Activated CD4-positive, alpha-beta T cell treated with anti-CD3 and anti-CD28 coated beads, Interleukin-2, amount 10 ng/mL, durations not matched to agents 7 days and 5 days (primary cell): ENCODE measurements around the gene DNAJA1. TPM values are rescaled to one million over a fixed set of nuclear protein-coding genes. Genes with fewer than 3 reads are reported as not detected.
"Not testable (repeated sequence)": the region's sequence is repeated elsewhere in the genome, so short reads cannot be mapped to it uniquely, and the experiment has no call there.

Experiments used
- CTCF ChIA-PET: fragments of 350-600 bp; sonication (Branson Sonifier 250); formaldehyde crosslinking; loops from one replicate; lab custom pipeline; 2021; ENCODE audit warnings: antibody characterized with exemption; lab: Charles Lee
- POLR2A ChIA-PET: fragments of 350-600 bp; sonication (Branson Sonifier 250); formaldehyde crosslinking; loops from one replicate; lab custom pipeline; 2021; ENCODE audit warnings: antibody characterized with exemption; lab: Charles Lee
- DNase-seq: peaks from one replicate; pipeline ENCODE4 v3.0.0-alpha.2; 2020
- H3K27ac Mint-ChIP-seq: one replicate; pipeline ENCODE4 v1.8.0; 2021; ENCODE audit warnings: mild to moderate bottlenecking, moderate library complexity, mixed read lengths
- H3K27me3 Mint-ChIP-seq: one replicate; pipeline ENCODE4 v1.8.0; 2021; ENCODE audit warnings: mixed read lengths
- H3K36me3 Mint-ChIP-seq: one replicate; pipeline ENCODE4 v1.8.0; 2021; ENCODE audit warnings: low read depth, mixed read lengths
- H3K4me1 Mint-ChIP-seq: one replicate; pipeline ENCODE4 v1.8.0; 2021; ENCODE audit warnings: mixed read lengths
- H3K4me3 Mint-ChIP-seq: one replicate; pipeline ENCODE4 v1.8.0; 2021; ENCODE audit warnings: mild to moderate bottlenecking, moderate library complexity, mixed read lengths
- H3K9me3 Mint-ChIP-seq: one replicate; pipeline ENCODE4 v1.8.0; 2021; ENCODE audit warnings: mixed read lengths
- total RNA-seq, 2 experiments: library from RNA; stranded (reverse); gene quantifications; one replicate each; pipeline ENCODE4 v1.2.3, GENCODE V29; 2021

DNAJA1 gene
- 100 to 1,000 TPM; 159 to 180 TPM for total RNA-seq

DNA sequence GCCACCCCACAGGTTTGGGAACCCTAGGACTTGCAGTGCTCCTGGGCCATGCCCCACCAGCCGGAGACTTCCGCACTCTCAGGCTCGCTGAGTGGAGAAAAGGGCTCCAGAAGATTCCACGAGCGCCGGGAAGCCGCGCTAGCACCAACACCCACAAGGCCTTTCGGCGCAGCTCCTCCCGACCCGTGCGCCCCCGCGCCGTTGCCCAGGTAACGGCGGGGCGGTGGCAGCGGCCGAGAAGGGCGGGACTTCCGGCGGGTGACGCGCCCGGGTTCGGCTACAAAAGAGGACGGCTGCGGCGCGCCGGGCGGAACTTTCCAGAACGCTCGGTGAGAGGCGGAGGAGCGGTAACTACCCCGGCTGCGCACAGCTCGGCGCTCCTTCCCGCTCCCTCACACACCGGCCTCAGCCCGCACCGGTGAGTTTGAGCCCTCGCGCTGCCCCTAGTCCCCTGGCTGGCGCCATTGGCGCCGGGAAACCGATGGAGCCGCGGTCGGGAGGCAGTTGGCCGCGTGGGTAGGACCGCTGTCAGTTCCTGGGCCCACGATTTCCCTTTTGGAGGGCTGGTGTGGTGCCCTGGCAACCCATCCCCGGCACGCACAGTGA, at the start of gene DNAJA1:
Gene DNAJA1, plus strand, starts transcription at position 308 of the 606 bp plus-strand sequence. CDS start 1,212 bp downstream, outside the sequence.
- ChIA-PET CTCF (interaction anchor here (0.6 to 1.6 kb wide), 6 partner anchors 9 to 239 kb away, joined by 3 to 4 read pairs (median 4); partner anchors contain the start of gene BAG1), POLR2A (interaction anchor here (0.7 to 1.1 kb wide), 5 partner anchors 12 to 473 kb away, joined by 3 to 5 read pairs (median 5); partner anchors contain the start of genes SMIM27 and TOPORS)
- Mint-ChIP-seq H3K27me3 (no peaks in the 10 kb centered on the region), H3K4me1 (peaks cover 67% of the 10 kb centered on the region), H3K27ac (peak within 1 kb of the TSS; percentile 95), H3K9me3 (no peaks in the 10 kb centered on the region), H3K4me3 (peak within 1 kb of the TSS; percentile 98), H3K36me3 (peaks cover 57% of the 10 kb centered on the region)
- DNase-seq = peak; percentile 93

DNA sequence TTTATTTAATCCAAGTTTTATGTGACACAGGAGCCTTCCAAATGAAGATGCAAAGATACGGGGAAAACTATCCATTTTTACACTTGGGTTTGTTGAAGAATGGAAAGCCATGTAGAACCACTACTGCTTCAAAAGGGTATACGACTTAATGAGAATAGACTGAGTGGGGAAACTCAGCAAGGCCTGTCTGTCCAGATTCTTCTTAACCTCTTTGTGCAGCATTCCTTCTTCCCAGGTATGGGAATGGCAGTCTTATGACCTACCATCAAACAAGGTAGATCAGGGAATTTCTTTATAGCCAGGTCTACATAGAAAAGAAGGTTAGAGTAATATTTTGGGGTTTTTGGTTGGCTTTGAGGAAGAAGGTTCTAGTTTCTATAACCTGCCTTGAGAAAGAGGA, 47.0 kb upstream of the DNAJA1 start:
- CTCF ChIA-PET = no interaction called here
- peaks cover 38% of the 10 kb centered on the region for H3K36me3 Mint-ChIP-seq
- no peaks in the 10 kb centered on the region for H3K9me3 Mint-ChIP-seq
- no peaks in the 10 kb centered on the region for H3K27me3 Mint-ChIP-seq
- no peak overlapping the region for H3K27ac Mint-ChIP-seq
- POLR2A ChIA-PET = no interaction called here
- H3K4me1 Mint-ChIP-seq = no peaks in the 10 kb centered on the region
- no peak for DNase-seq
- H3K4me3 Mint-ChIP-seq = no peak overlapping the region

DNA sequence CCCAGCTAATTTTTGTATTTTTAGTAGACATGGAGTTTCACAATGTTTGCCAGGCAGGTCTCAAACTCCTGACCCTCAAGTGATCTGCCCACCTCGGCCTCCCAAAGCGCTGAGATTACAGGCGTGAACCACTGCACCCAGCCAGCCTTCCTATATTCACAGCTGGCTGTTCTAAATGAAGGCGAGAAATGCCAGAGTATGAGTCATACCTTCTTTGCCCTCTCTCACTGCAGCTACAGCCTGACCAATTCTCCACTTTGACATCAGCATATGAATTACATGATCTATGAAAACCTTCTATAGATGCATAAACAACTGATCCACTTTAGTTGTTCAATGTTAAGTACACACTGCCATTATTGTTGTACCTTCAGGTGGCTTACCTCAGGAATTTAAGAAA, 38.1 kb upstream of the DNAJA1 start:
- no peak overlapping the region for H3K4me3 Mint-ChIP-seq
- H3K9me3 Mint-ChIP-seq = no peaks in the 10 kb centered on the region
- H3K27ac Mint-ChIP-seq = peak overlapping the region; percentile 32
- H3K27me3 Mint-ChIP-seq = no peaks in the 10 kb centered on the region
- no peak for DNase-seq
- peaks cover 7% of the 10 kb centered on the region for H3K4me1 Mint-ChIP-seq
- ChIA-PET CTCF (interaction anchor here (1.0 kb wide), 1 partner anchor 492 kb away, joined by 3 read pairs; no protein-coding TSS in a partner anchor), POLR2A (no interaction called here)
- peaks cover 44% of the 10 kb centered on the region for H3K36me3 Mint-ChIP-seq

DNA sequence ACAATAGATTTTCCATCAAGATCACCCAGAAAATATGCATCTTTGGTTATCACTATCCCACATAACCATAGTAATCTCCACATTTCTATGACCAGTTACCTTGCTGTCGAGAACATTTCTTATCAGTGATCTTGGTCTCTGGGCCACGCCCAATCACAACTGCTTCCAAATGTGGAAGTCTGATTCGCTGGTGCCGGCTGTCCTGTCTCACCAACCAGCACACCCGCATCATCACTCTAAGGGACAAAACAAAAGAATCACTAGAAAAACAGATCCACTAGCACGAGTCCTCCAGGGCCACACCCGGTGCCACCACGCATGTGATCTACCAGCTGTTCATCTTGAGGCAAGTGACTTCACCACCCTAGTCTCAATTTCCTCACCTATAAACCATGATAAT, 35.4 kb upstream of the DNAJA1 start:
- Mint-ChIP-seq H3K9me3 (no peaks in the 10 kb centered on the region), H3K27ac (no peak overlapping the region), H3K4me1 (peaks cover 12% of the 10 kb centered on the region), H3K4me3 (no peak overlapping the region), H3K36me3 (peaks cover 39% of the 10 kb centered on the region), H3K27me3 (no peaks in the 10 kb centered on the region)
- ChIA-PET CTCF (interaction anchor here (1.0 kb wide), 1 partner anchor 10 kb away, joined by 3 read pairs; no protein-coding TSS in a partner anchor), POLR2A (no interaction called here)
- no peak for DNase-seq

DNA sequence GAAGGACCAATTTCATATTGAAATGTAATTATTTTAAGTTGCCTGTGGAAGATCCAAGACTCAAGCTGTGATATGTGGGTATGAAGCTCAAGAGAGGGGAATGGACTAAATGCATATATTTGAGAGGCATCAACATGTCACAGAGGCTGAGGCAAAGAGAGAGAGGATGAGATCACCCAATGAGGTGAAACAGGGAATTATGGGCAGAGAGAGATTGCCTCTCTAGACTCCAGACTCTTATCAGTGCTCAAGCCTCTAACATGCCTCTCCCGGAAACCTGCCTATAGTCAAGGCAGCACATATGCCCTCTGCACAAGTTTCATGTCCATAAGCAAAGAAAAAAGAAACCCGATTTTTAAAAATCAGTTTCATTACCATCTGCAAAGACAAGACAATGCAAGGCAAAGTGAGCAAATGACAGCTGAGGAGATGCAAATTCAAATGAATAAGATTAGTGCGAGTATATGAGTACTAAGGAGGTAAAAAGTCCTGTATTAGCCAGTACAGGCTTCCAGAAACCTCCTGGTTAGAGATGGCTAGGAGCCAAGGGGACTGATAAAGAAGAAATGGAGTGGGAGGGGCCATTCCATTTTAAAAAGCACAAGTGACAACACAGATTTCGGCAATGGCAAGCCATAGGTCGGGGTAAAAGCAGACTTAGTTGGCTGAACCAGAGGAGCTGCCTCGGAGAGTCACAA, 33.0 kb upstream of the DNAJA1 start:
- POLR2A ChIA-PET = no interaction called here
- H3K27ac Mint-ChIP-seq = no peak overlapping the region
- H3K4me3 Mint-ChIP-seq = no peak overlapping the region
- H3K27me3 Mint-ChIP-seq = no peaks in the 10 kb centered on the region
- no peak for DNase-seq
- peaks cover 12% of the 10 kb centered on the region for H3K4me1 Mint-ChIP-seq
- peaks cover 43% of the 10 kb centered on the region for H3K36me3 Mint-ChIP-seq
- CTCF ChIA-PET = no interaction called here
- no peaks in the 10 kb centered on the region for H3K9me3 Mint-ChIP-seq

DNA sequence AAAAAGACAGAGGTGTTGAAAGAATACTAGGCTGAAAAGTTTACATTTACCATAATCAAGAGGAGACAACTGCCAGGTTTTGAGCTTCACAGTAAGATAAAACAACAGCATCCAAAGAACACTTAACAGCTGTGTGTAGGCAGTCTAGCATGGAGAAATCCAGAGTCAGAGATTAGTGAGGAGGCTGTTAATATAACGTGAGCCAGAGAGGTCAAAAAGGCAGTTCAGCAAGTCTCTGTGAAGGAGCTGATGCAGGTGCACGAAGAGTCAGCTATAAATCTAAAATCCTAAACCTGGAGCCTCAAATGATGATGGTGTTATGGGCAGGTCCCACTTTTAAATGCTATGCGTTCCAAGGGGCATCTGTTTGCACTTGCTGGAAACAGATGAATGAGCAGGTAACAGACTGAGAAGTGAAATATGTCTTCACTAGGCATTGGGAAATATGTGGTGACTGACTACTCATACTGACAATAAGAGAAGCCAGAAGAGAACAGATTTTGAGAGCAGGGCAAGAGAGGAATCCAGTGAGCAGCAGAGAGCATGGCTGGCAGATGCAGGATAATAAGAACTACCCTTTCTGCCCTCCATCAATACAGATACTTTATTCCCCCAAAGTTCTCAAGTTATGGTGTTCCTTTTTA, 32.4 kb upstream of the DNAJA1 start:
- H3K4me1 Mint-ChIP-seq = peaks cover 19% of the 10 kb centered on the region
- no peak overlapping the region for H3K27ac Mint-ChIP-seq
- peaks cover 41% of the 10 kb centered on the region for H3K36me3 Mint-ChIP-seq
- no peaks in the 10 kb centered on the region for H3K9me3 Mint-ChIP-seq
- no peak overlapping the region for H3K4me3 Mint-ChIP-seq
- CTCF ChIA-PET = no interaction called here
- POLR2A ChIA-PET = no interaction called here
- no peaks in the 10 kb centered on the region for H3K27me3 Mint-ChIP-seq
- no peak for DNase-seq

DNA sequence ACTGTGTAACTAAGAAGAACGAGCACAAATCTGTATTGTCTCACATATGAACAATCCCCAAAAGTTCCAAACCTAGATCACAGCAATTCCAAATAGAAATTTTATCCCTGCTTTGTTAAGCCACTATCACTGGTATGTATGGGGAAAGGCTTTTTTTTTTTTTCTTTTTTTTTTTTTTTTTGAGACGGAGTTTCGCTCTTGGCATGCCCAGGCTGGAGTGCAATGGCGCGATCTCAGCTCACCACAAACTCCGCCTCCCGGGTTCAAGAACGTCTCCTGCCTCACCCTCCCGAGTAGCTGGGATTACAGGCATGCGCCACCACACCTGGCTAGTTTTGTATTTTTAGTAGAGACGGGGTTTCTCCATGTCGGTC, 24.4 kb upstream of the DNAJA1 start:
- peak overlapping the region; percentile 97 for H3K4me3 Mint-ChIP-seq
- peak overlapping the region; percentile 100 for H3K27ac Mint-ChIP-seq
- peaks cover 39% of the 10 kb centered on the region for H3K4me1 Mint-ChIP-seq
- ChIA-PET POLR2A (interaction anchor here (0.8 kb wide), 1 partner anchor 24 kb away, joined by 5 read pairs; the partner anchor contains the start of gene DNAJA1), CTCF (interaction anchor here (1.5 kb wide), 1 partner anchor 12 kb away, joined by 3 read pairs; no protein-coding TSS in a partner anchor)
- peak; percentile 42 for DNase-seq
- H3K36me3 Mint-ChIP-seq = peaks cover 30% of the 10 kb centered on the region
- H3K9me3 Mint-ChIP-seq, H3K27me3 Mint-ChIP-seq: not testable (repeated sequence)

DNA sequence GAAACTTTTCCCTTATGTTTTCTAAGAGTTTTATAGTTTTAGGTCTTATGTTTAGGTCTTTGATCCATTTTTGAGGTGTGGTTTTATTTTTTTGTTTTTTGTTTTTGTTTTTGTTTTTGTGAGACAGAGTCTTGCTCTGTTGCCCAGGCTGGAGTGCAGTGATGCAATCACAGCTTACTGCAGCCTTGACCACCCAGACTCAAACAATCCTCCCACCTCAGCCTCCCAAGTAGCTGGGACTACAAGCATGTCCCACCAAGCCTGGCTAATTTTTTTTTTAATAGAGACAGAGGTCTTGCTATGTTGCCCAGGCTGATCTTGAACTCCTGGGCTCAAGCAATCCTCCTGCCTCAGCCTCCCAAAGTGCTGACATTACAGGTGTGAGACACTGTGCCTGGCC, 19.7 kb upstream of the DNAJA1 start:
- not testable (repeated sequence) for H3K9me3 Mint-ChIP-seq, H3K36me3 Mint-ChIP-seq

DNA sequence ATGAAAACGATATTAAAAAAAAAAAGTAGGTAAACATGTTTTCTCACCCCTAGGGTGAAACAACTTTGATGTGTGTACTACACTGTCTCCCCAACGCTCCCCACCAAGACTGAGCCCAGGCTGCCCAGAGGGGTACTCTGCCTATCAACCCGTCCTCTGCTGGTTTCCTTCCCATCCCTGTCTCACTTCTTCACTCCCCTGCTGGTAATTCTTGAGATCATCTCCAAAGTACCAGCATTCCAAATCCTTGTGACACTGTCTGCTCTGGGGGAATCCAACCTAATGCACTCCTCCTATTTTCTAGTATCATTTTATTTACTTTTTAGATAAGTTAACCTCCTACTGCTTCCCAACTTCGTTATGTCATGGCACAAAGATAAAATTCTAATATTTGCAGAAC, 17.3 kb upstream of the DNAJA1 start:
- H3K9me3 Mint-ChIP-seq = no peaks in the 10 kb centered on the region
- no peaks in the 10 kb centered on the region for H3K27me3 Mint-ChIP-seq
- H3K27ac Mint-ChIP-seq = no peak overlapping the region
- H3K36me3 Mint-ChIP-seq = no peaks in the 10 kb centered on the region
- CTCF ChIA-PET = interaction anchor here (0.8 kb wide), 1 partner anchor 9 kb away, joined by 5 read pairs; no protein-coding TSS in a partner anchor
- POLR2A ChIA-PET = no interaction called here
- no peak overlapping the region for H3K4me3 Mint-ChIP-seq
- H3K4me1 Mint-ChIP-seq = peaks cover under 1% of the 10 kb centered on the region
- no peak for DNase-seq

More for the DNA sequence above, 19.7 kb upstream of the DNAJA1 start:
- DNase-seq, CTCF ChIA-PET, H3K27ac Mint-ChIP-seq, POLR2A ChIA-PET, H3K27me3 Mint-ChIP-seq, H3K4me3 Mint-ChIP-seq: not testable (repeated sequence)
- peaks cover 12% of the 10 kb centered on the region for H3K4me1 Mint-ChIP-seq

DNA sequence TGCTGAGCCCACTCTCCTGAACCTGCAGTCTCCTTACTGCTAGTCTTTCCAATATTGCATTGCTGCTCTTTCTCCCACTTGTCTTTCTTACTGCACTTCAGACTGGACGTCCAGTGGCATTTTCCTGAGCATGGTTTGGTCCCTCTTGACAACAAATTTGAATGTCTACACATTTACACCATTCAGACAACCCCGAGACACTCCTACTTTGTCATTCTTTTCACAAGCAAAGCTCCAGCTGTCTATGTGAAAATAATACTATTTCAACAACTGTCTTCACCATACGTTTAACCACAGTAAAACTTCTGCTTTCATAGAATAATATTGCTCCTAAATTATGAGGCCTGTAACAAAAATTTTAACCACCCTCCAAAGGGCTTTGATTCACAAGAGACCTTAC, 13.2 kb upstream of the DNAJA1 start:
- POLR2A ChIA-PET = interaction anchor here (1.5 kb wide), 1 partner anchor 13 kb away, joined by 5 read pairs; the partner anchor contains the start of gene DNAJA1
- Mint-ChIP-seq H3K36me3 (no peaks in the 10 kb centered on the region), H3K4me1 (no peaks in the 10 kb centered on the region), H3K27ac (no peak overlapping the region), H3K4me3 (no peak overlapping the region), H3K27me3 (no peaks in the 10 kb centered on the region), H3K9me3 (no peaks in the 10 kb centered on the region)
- CTCF ChIA-PET = no interaction called here
- no peak for DNase-seq

DNA sequence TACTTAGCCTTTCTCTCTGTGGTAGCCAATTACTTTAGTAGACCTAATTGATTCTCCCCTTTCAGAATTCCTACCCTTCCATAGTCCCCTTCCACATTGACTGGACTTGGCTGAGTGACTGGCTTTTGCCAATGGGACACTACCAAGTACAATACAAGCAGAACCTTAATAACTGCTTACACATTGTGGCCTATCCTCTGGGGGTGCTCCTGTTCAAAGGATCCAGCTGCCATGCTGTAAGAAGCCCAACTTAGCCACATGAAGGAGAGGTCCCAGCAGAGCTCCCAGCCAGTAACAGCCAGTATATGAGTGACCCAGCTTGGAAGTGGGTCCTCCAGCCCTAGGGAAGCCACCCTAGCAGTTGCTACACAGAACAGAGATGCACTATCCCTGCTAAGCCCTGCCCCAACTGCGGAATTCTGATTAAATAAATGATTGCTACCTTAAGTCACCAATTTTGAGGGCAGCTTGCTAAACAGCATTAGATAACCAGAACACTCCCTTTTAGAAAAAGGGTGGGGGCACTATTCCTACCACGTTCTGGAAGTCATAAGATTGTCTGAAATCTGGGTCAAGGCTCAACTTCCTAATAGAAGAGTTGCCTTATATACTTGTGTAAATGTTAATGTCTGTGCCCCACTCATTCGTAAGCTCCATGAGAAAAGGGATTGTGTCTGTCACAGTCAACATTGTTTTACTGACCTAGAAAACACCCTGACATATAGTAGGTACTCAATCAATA, 12.6 kb upstream of the DNAJA1 start:
- no peaks in the 10 kb centered on the region for H3K4me1 Mint-ChIP-seq
- H3K4me3 Mint-ChIP-seq = no peak overlapping the region
- no peak for DNase-seq
- ChIA-PET CTCF (interaction anchor here (0.7 to 1.3 kb wide), 3 partner anchors 12 to 97 kb away, joined by 3 read pairs; no protein-coding TSS in a partner anchor), POLR2A (interaction anchor here (1.5 kb wide), 1 partner anchor 12 kb away, joined by 5 read pairs; the partner anchor contains the start of gene DNAJA1)
- H3K27me3 Mint-ChIP-seq = no peaks in the 10 kb centered on the region
- no peaks in the 10 kb centered on the region for H3K9me3 Mint-ChIP-seq
- no peak overlapping the region for H3K27ac Mint-ChIP-seq
- no peaks in the 10 kb centered on the region for H3K36me3 Mint-ChIP-seq

DNA sequence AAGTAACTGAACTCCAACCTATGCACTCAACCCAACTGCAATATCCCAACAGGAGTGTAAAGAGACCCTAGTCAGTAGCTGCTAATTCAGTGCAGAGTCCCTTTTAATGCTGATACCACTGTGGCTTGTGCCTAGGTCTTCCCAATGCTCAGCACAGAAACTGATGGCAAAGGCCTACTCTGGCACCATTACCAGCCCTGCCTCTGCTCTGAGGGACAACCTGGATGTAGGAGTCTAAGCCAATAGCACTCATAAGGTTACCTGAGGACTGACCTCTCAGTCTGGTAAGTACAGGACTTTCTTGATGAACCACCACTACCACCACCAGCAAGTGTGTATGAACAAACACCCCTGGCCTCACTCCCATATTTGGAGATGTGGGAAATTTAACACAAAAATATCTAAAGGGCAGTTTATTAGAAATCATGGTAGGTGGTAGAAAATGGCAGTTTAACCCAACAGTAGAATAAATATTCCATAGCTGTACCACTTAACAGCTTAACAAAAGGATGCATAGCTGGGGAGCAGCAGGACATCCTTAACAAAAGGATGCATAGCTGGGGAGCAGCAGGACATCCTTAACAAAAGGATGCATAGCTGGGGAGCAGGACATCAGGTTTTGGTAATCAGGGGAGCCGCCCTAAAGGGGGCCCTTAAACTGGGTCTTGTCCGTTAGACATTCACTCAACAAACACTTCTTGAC, 11.0 kb upstream of the DNAJA1 start:
- H3K9me3 Mint-ChIP-seq = no peaks in the 10 kb centered on the region
- ChIA-PET POLR2A (no interaction called here), CTCF (interaction anchor here (0.6 kb wide), 3 partner anchors 18 to 1048 kb away, joined by 4 read pairs; no protein-coding TSS in a partner anchor)
- no peaks in the 10 kb centered on the region for H3K4me1 Mint-ChIP-seq
- H3K27ac Mint-ChIP-seq = no peak overlapping the region
- H3K36me3 Mint-ChIP-seq = no peaks in the 10 kb centered on the region
- no peak for DNase-seq
- no peak overlapping the region for H3K4me3 Mint-ChIP-seq
- no peaks in the 10 kb centered on the region for H3K27me3 Mint-ChIP-seq
